NCI-H2227 treated with DMSO at 0.1 percent for 48 hours (cell line): ENCODE data around the gene PIP4P1.
"Not testable (repeated sequence)": the region's sequence is repeated elsewhere in the genome, so short reads cannot be mapped to it uniquely, and the experiment has no call there.

Source experiments
- DNase-seq: peaks from one replicate; lab custom pipeline; 2025; lab: John Stamatoyannopoulos, UW

PIP4P1 gene

DNA sequence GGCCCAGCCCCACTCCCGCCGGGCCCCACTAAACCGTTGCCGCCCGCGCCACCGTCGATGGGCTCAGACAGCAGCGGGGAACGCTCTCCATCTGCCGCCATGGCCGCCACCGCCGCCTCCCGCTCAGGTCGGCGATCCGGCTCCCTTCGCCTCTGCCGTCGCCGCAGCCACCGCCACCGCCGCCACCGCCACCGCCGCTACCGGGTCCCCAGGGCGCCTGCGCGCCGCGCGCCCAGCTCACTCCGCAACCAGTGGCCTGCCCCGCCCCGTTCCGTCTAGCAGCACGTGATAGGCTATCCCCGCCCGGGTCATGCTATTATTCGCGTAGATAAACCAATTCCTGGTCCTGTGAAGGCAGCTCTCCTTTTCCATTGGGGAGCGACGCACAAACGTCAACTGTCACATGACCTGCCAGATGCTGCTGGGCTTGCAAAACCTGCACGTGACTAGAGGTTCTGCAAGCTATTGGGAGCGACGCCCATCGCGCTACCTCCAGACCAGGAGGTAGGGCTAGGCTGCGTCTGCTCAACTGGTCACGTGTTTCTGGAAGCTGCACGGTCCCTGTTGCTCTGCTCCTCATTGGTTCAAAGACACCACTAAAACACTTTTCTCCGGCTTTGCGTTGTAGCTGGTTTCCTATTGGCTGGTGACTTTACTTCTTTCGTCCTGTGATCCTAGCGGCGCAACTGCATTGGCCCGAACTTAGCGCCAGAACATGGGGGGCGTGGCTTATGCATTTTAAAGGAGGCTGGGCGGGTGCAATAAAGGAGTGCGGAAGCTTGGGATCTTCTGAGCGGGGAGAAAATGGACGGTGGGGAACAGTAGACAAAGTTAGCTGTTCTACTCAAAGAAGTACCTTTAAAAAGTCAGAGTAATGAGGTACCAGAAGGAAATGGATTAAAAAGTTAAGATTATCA is at the start of gene PIP4P1:
PIP4P1 (minus strand) TSS at position 210 of the 917 bp plus-strand sequence; CDS start at position 101, 109 bp downstream.
- DNase-seq, result peak; percentile 100

DNA sequence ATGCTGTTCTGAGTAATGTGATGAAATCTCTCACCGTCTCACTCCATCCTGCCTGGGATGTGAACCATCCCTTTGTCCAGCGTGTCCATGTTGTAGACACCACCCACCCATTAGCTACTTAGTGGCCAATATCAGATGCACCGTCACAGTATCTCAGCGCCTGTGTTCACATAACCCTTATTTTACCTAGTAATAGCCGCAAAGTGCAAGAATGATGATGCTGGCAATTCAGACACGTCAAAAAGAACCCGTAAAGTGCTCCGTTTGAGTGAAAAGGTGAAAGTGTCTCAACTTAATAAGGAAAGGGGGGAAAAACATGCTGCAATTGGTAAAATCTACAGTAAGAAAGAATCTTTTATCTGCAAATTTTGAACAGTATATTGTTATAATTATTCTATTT is 47.1 kb upstream of the PIP4P1 start:
- no peak for DNase-seq

DNA sequence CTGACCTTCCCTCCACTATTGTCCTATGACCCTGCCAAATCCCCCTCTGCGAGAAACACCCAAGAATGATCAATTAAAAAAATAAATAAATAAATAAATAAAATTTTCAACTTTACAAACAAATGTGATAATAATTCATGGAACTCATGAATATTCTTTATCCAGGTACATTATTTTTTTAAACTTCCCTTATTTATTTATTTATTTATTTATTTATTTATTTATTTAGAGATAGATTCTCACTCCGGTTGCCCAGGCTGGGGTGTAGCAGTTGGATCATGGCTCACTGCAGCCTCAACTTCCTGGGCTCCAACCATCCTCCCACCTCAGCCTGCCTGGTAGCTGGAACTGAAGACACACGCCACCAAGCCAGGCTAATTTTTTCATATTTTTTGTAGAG is 46.3 kb upstream of the PIP4P1 start:
- DNase-seq, result not testable (repeated sequence)

DNA sequence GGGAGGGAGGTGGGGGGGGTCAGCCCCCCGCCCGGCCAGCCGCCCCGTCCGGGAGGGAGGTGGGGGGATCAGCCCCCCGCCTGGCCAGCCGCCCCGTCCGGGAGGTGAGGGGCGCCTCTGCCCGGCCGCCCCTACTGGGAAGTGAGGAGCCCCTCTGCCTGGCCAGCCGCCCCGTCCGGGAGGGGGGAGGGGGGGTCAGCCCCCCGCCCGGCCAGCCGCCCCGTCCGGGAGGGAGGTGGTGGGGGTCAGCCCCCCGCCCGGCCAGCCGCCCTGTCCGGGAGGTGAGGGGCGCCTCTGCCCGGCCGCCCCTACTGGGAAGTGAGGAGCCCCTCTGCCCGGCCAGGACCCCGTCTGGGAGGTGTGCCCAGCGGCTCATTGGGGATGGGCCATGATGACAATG is 45.5 kb upstream of the PIP4P1 start:
- not testable (repeated sequence) for DNase-seq

DNA sequence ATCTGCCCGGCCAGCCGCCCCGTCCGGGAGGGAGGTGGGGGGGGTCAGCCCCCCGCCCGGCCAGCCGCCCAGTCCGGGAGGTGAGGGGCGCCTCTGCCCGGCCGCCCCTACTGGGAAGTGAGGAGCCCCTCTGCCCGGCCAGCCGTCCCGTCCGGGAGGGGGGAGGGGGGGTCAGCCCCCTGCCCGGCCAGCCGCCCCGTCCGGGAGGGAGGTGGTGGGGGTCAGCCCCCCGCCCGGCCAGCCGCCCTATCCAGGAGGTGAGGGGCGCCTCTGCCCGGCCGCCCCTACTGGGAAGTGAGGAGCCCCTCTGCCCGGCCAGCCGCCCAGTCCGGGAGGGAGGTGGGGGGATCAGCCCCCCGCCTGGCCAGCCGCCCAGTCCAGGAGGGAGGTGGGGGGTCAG is 45.0 kb upstream of the PIP4P1 start:
- not testable (repeated sequence) for DNase-seq

DNA sequence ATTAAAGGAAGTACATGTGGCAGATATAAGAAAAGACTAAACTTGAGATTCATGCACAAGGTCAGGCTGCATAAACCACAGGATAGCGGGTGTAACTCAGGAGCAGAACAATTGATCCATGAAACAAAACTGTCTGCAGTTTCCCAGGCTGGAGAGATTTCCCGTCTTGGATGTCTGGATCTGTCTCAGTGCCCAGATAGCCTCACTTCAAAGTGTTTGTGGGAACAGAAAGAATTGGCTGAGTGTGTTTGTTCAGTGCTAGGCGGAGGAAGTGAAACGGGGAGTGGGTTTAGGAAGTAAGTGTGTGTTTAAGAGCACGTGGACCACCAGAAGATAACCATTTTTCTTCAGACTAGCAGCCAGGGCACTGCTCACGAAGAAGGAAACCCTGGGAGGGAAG is 42.7 kb upstream of the PIP4P1 start:
- no peak for DNase-seq

DNA sequence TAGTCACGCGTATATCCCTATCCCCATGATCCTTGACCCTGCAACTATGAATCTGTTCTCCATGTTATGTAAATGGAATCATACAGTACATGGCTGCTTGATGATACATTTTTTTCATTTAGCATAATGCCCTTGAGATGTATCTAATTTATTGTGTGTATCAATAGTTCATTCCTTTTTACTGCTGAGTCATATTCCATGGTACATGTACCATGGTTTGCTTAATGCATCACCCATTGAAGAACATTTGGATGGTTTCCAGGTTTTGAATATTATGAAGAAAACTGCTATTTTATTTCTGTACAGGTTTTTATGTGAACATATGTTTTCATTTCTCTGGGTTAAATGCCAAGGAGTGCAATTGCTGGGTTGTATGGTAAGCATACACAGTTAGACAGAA is 40.1 kb upstream of the PIP4P1 start:
- DNase-seq, result no peak

DNA sequence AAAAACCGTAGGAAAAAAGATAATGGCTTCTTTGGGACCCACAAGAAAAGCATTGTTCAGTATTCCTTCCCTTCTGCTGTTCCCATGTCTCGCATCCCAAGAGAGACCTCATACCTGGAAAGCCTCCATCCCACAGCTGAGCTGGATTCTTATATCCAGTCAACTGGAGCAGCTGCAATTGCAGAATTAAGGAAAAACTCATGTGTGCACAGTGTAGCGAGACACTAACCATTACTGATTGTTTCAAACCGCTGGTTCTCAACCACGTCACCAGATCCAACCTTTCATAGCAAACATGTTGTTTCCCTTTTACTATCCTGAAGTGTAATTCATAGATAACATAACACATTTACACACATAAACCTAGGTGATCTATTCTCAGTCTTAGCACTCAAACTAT is 38.6 kb upstream of the PIP4P1 start:
- DNase-seq, result no peak

DNA sequence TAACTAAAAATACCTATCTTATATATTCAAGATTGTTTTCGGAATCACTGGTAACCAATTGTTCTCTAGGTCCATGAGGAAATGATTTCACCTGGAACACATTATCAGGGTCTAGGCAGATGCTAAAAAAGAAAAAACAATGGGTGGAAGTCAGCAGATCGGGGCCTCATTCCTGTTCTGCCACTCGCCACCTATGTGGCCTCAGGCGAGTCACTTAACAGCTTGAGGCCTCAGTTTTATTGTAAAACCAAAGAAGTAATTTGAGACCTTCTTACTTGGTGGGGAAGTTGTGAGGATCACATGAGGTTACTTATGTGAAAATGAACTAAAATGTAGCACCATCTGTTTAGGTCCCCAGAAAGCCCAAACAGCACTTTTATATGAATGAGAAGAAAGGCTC is 37.9 kb upstream of the PIP4P1 start:
- DNase-seq, result no peak

DNA sequence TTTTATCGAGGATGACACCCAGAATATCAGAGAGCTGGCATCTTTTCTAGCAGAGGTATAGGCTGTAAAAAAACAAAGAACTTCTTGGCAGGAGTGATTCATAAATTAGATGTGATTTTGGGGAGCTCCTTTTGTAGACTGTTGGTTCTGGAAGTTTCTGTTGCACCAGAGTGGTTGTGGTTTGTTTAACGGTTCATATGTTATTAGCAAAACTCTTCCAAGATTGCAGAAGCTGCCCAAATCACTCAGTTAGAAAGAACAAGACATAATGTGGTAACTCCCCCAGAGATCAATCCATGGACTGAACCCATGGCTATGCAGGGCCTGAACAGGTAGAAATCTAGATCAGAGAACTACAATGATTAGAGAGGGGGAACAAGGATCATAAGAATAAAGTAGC is 37.4 kb upstream of the PIP4P1 start:
- DNase-seq, result no peak

DNA sequence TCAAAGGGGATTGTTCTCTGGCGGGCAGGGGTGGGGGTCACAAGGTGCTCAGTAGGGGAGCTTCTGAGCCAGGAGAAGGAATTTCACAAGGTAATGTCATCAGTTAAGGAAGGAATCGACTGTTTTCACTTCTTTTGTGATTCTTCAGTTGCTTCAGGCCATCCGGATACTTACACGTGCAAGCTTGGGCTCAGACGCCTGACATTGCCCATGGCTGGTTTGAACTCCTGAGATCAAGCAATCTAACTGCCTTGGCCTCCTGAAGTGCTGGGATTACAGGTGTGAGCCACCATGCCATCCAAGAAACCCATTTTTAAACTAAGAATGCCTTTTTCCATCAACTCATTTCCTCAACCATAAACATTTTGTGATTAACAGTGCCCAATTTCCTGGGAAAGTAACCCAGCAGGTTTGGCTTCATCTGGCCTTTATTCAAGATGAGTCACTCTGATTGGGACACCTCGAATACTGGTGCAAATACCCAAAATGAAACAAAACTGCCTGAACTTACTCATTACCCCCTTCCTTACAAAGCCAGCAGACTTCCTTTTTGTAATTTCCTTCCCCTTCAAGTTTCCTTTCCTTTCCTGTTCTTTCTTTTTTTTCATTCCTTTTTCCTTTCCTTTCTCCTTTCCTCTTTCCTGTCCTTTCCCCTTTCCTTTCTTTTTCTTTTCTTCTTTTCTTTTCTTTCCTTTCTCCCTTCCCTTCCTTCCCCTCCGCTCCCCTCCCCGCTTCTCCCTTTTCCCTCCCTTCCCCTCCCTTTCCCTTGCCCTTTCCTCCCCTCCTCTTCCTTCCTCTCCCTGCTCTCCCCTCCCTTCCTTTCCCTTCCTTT is 33.9 kb upstream of the PIP4P1 start:
- no peak for DNase-seq

DNA sequence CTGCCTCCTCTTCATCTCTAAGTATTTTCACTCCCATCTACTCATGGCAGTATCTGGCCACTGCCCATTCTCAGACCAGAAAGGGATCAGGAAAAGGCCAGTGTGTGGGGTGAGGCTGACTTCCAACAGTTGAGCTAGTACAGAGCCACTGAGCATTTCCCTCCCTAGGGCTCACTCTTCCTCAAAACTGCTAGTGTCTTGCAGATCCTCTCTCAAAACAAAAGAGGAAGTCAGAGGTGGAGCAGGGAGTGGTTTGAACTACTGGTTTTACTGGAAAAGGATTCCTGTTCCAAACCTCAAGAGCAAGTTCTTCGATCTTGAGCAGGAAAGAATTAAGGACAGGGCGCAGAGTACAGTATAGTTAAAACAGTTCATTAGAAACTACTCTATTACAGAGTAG is 32.4 kb upstream of the PIP4P1 start:
- DNase-seq, result no peak

DNA sequence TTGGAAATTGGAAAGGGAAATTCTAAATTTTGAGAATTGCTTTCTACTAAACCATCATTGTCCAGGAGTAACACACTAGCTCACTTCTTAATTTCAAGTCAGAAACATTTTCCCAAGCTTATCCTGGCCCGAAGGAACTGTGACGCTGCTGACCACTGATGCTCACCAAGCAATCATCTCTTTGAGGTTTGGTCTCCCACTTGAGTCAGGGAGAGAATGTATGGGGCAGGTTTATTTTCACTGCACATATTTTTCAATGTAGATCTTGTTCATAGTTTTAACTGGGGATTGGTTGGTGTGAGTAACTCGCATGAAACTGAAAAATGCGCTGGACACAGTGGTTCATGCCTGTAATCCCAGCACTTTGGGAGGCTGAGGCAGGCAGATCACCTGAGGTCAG is 31.3 kb upstream of the PIP4P1 start:
- no peak for DNase-seq

DNA sequence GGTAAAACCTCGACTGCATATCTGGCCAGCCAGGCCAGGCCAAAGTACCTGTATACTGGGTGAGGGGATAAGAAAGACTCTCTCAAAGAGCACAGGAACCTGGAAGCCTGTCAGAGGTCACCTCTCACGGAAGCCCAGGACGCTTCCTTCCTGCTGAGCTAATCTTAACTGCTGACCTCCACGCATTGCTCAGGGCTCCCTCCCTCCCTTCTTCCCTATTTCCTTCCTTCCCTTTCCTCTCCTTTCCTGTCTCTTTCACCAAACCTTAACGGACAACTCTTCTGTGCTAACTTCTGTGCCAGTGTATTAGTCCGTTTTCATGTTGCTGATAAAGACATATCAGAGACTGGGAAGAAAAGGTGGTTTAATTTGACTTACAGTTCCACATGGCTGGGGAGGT is 29.3 kb upstream of the PIP4P1 start:
- DNase-seq, result no peak

DNA sequence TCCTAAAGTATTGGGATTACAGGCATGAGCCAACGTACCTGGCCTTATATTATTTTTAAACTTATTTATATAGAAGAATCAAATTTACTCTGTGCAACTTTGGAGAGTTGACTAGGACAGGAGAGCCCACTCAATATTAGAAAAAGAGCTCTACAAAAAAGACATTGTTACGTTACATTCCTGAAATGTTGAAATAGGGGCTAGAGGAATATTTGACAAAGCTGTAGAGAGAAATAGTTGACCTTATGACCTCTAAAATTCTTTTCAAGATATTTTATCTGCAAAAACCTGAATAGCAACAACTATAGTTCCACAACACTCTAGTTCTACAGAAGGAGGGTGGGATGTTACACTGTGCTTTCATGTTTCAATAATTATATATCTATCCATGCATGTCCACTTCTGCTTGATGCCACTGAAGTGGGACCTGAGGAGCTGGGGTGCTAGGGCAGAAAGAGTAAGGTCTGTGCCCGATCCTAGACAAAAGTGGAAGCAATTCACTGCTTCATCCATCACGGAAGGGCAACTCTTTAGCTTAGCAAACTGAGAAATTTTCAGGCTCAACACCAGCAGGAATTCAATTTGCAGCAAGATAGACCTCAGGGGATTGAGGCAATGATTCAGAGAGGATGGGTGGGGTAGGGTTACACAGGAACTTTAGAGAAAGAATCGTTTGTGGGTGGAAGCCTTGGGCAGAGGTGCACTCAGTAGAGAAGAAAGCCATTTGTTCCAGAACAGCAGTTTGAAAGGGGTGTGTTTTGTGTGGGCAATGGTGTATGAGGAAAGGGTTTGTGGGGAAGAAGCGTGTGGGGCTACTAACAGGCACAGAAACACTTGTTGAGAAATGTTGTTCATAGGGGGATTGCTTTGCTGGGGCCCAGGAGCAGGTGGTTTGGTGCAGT is 28.1 kb upstream of the PIP4P1 start:
- no peak for DNase-seq

DNA sequence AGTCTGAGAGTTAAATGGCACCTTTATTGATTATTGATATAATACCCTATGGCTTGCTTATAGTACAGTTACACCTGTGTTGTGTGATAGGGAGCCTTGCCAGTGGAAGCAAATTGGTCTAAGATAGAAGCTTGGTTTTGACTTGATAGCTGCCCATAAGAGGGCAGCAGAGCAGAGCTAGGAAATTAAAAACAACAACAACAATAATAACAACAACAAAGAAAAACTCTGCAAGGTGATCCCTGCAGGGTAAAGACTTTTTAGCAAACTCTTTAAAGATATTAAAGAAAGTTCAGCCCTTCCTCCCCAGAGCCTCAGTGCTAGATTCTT is 26.1 kb upstream of the PIP4P1 start:
- no peak for DNase-seq

DNA sequence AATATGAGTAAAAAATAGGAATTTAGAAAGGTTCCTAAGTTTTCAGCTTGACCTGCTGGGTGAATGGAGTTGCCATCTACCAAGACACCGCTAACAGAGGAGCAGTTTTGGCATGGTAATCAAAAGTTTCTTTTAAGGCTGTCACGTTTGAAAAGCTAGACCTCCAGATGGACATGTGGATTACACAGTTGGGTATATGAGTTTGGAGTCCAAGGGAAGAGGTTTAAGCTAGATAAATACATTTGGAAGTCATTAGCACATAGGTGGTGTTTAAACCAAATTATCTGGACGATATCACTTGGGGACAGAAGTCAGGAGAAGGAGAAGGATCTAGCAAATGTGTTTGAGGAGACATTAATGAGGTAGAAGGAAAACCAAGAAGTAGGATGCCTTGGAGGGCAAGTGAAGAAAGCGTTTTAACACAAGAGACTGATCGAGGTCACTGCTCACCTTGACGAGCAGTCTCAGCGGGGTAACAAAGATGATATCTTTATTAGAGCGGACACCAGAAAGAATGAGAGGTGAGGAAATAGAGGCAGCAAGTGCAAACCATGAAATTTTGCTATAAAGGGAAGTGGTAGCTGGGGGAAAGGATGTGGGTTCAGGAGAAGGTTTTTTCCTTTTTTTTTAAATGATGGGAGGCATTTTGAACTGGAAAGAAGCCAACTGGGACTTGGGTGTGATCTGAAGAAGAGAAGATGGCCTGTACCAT is 25.6 kb upstream of the PIP4P1 start:
- DNase-seq, result no peak

DNA sequence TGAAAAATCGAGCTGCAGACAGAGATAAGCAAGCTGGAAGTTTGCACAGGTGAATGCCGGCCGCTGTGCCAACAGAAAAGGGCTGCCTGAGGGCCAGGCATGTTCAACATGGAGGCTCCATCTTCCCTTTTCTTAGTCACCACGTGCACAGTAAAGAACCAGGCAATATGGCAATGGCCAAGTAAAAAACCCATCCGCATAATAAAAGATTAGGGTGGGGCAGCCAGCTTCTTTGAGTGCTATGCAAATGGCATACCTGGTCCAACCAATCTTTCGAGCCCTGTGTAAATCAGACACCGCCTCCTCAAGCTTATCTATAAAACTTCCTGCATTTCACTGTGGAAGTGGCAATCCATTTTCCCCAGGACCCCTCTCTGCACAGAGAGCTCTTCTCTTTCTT is 24.7 kb upstream of the PIP4P1 start:
- DNase-seq, result no peak

DNA sequence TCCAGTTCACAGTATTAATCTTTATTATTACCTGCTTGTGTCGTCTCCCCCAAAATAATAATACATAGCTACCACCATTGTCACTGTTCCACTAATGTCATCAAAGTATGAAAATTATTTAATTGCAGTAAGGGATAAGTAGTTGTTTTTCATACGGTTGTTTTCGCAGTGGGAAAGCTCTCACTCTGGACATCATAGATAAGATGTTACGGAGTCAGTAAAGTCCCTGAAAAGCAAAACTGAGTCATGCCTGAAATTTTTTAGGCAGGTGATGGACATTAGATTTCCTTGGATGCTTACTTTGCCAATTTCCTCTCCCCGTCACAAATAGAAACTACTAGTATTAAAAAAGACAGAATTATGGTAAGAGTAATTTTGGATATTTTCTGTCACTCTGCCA is 21.1 kb upstream of the PIP4P1 start:
- no peak for DNase-seq

DNA sequence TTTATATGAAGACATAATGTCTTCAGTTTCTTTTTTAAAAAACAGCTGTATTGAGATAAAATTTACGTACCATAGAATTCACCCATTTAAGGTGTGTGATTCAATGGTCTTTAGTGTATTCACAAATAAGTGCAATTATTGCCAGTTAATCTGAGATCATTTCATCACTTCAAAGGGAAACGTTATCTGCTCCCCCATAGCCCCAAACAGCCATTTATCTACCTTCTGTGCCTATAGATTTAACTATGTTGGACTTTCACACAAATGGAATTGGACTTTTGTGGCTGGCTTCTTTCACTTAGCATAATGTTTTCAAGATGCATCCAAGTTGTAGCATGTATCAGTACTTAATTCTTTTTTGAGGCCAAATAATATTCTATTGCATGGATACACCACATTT is 17.7 kb upstream of the PIP4P1 start:
- no peak for DNase-seq

DNA sequence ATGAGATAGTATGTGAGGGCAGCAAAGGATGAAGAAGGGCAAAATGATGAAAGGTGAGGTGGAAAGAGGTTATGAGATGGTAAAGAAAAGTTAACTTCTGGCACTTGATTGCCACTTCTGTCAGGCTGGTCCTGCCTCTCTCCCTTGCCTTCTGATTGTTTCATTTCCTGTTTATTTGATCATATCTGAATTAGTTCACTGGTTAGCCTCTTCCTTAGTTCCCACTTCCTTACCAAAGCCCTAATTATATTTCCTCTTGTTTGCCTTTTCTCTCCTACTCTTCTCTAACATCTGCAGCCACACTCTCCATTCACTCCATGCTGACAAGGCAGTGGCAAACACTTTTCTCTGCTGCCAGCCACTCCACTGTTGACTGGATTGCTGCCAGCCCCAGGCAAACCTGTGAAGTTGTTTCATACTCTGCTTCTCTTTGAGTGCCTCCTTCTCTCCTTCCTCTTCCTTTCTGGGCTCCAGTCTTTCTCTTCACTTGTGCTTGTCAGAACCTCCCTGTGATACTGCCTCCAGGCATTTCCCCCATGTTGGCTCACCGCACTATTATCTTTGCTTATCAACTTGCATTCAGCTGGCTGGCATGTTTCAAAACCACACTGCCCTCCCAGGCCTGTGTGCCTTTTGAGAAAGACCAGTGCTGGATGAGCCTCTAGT is 16.1 kb upstream of the PIP4P1 start:
- no peak for DNase-seq
